ENCODE results near the gene ATL2.

DNA sequence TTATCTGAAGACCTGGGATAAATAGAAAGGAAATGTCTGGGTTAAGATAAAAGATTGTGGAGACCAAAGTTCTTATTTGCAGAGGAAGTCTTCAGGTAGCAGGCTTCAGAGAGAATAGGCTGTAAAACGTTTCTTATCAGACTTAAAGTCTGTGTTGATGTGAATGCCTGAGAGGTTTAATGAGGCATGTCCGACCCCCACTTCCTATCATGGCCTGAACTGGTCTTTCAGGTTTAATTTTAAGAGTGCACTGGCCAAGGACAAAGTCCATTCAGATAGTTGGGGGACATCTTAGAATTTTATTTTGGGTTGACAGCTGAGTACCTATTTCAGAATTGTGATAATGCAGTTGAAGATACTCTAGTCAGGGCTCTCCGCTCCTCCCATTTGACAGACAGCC, 92.1 kb downstream of the ATL2 start:
- TF ChIP-seq, protein P1, sequence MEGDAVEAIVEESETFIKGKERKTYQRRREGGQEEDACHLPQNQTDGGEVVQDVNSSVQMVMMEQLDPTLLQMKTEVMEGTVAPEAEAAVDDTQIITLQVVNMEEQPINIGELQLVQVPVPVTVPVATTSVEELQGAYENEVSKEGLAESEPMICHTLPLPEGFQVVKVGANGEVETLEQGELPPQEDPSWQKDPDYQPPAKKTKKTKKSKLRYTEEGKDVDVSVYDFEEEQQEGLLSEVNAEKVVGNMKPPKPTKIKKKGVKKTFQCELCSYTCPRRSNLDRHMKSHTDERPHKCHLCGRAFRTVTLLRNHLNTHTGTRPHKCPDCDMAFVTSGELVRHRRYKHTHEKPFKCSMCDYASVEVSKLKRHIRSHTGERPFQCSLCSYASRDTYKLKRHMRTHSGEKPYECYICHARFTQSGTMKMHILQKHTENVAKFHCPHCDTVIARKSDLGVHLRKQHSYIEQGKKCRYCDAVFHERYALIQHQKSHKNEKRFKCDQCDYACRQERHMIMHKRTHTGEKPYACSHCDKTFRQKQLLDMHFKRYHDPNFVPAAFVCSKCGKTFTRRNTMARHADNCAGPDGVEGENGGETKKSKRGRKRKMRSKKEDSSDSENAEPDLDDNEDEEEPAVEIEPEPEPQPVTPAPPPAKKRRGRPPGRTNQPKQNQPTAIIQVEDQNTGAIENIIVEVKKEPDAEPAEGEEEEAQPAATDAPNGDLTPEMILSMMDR (IDR thresholded peaks at IDR 0.05 in 4 of 5, conservative IDR thresholded peaks at IDR 0.05 in 1 of 5), result no peak
- no peak for TF ChIP-seq POLR2A (IDR thresholded peaks at IDR 0.05)

All from gastrocnemius medialis (tissue), 4 donors.